SK-N-SH (cell line): ENCODE results near the gene LGR5. TPM values are rescaled to one million over a fixed set of nuclear protein-coding genes. Genes with fewer than 3 reads are reported as not detected.

Experiments
- CTCF ChIA-PET: fragments of 300-600, 350-600 bp; formaldehyde crosslinking; extraction: SDS; loops from one replicate; lab custom pipeline; 2021; lab: Yijun Ruan, JAX
- POLR2A ChIA-PET: fragments of 350-600 bp; sonication (Branson Sonifier 250); formaldehyde crosslinking; extraction: SDS; loops from one replicate; lab custom pipeline; 2020; ENCODE audit warnings: antibody characterized with exemption, inconsistent platforms; lab: Yijun Ruan, JAX
- DNase-seq: peaks from one replicate; pipeline ENCODE4 v3.0.0; 2012
- H2AFZ ChIP-seq: fragments of 200-600 bp; sonication (generic); 2 replicates; pipeline ENCODE4 v1.8.1; 2016; ENCODE audit warnings: antibody characterized with exemption, mild to moderate bottlenecking, low read depth
- H3F3A ChIP-seq: fragments of 200-600 bp; sonication (generic); replicated peaks from 2 replicates; pipeline ENCODE3; 2016; ENCODE audit warnings: antibody characterized with exemption, mild to moderate bottlenecking; ENCODE audit not compliant: insufficient read depth
- H3K27ac ChIP-seq, 2 experiments: fragments of 200-500 bp in 1 of 2; fragments of 200-600 bp in 1 of 2; sonication (Bioruptor generic) in 1 of 2; sonication (generic), shearing (Covaris generic) in 1 of 2; 2 replicates each; pipeline versions ENCODE4 v1.5.1 to v1.6.1; 2014 to 2016; ENCODE audit warnings: low read depth in 2 of 2, inconsistent platforms in 1 of 2, low read length in 1 of 2, mild to moderate bottlenecking in 1 of 2, mixed read lengths in 1 of 2
- H3K27me3 ChIP-seq: fragments of 200-600 bp; sonication (generic), shearing (Covaris generic); 2 replicates; pipeline ENCODE4 v1.6.1; 2016; ENCODE audit warnings: mixed run types; ENCODE audit not compliant: insufficient read depth
- H3K36me3 ChIP-seq, 2 experiments: fragments of 200-500 bp in 1 of 2; fragments of 200-600 bp in 1 of 2; sonication (Bioruptor generic) in 1 of 2; sonication (generic) in 1 of 2; replicated peaks in 1 of 2; 2 replicates each; pipeline versions ENCODE3 to v1.5.1; 2014 to 2016; ENCODE audit warnings: low read length in 1 of 2, mild to moderate bottlenecking in 1 of 2; ENCODE audit not compliant: insufficient read depth in 2 of 2, control insufficient read depth in 1 of 2
- H3K4me1 ChIP-seq, 2 experiments: fragments of 200-500 bp in 1 of 2; fragments of 200-600 bp in 1 of 2; sonication (Bioruptor generic) in 1 of 2; sonication (generic), shearing (Covaris generic) in 1 of 2; 2 replicates each; pipeline versions ENCODE4 v1.5.1 to v1.6.1; 2014 to 2016; ENCODE audit warnings: low read depth in 1 of 2, low read length in 1 of 2, mixed run types in 1 of 2; ENCODE audit not compliant: insufficient read depth in 2 of 2, control insufficient read depth in 1 of 2
- H3K4me2 ChIP-seq: fragments of 200-600 bp; sonication (generic), shearing (Covaris generic); 2 replicates; pipeline ENCODE4 v1.6.1; 2017; ENCODE audit warnings: mixed run types
- H3K4me3 ChIP-seq, 2 experiments: fragments of 200-500 bp in 1 of 2; fragments of 200-600 bp in 1 of 2; sonication (Bioruptor generic) in 1 of 2; sonication (generic), shearing (Covaris generic) in 1 of 2; 2 replicates each; pipeline versions ENCODE4 v1.5.1 to v1.8.1; 2014 to 2016; ENCODE audit warnings: low read depth in 2 of 2, inconsistent platforms in 1 of 2, low read length in 1 of 2, mild to moderate bottlenecking in 1 of 2, mixed read lengths in 1 of 2, moderate library complexity in 1 of 2
- H3K79me2 ChIP-seq: fragments of 200-600 bp; sonication (generic); 2 replicates; pipeline ENCODE4 v1.8.1; 2017; ENCODE audit warnings: mild to moderate bottlenecking; ENCODE audit not compliant: insufficient read depth
- H3K9ac ChIP-seq: fragments of 200-600 bp; sonication (generic); 2 replicates; pipeline ENCODE4 v1.6.1; 2017; ENCODE audit warnings: mixed run types
- H3K9me2 ChIP-seq: fragments of 200-600 bp; sonication (generic); 2 replicates; pipeline ENCODE4 v1.6.1; 2017; ENCODE audit warnings: mixed run types
- H3K9me3 ChIP-seq: fragments of 200-600 bp; sonication (generic); 2 replicates; pipeline ENCODE4 v1.6.1; 2017; ENCODE audit warnings: mixed run types, mild to moderate bottlenecking, moderate library complexity
- H4K20me1 ChIP-seq: fragments of 200-600 bp; sonication (generic); 2 replicates; pipeline ENCODE4 v1.6.1; 2017; ENCODE audit warnings: mild to moderate bottlenecking, mixed run types; ENCODE audit not compliant: insufficient read depth
- ELF1 ChIP-seq: IDR thresholded peaks from 2 replicates; pipeline ENCODE4 v1.4.0; 2012
- EZH2phosphoT487 ChIP-seq: fragments of 200-600 bp; sonication (generic); IDR thresholded peaks from 2 replicates; pipeline ENCODE4 v1.6.1; 2017; ENCODE audit warnings: low read depth, mixed run types, mild to moderate bottlenecking, antibody characterized with exemption, moderate library complexity, borderline replicate concordance
- FOXJ3 ChIP-seq: sonication (generic); formaldehyde crosslinking; IDR thresholded peaks from 2 replicates; pipeline ENCODE4 v1.5.1; 2020; ENCODE audit warnings: mild to moderate bottlenecking, missing genetic modification reagents
- FOXM1 ChIP-seq: IDR thresholded peaks from 2 replicates; pipeline ENCODE4 v1.4.0; 2012; ENCODE audit warnings: low read depth, mild to moderate bottlenecking
- JUND ChIP-seq: IDR thresholded peaks from 2 replicates; pipeline ENCODE4 v1.4.0; 2012
- MAX ChIP-seq: IDR thresholded peaks from 2 replicates; pipeline ENCODE4 v1.4.0; 2012; ENCODE audit warnings: low read depth
- MEF2A ChIP-seq: IDR thresholded peaks from 2 replicates; pipeline ENCODE4 v1.4.0; 2012; ENCODE audit warnings: low read depth, borderline replicate concordance
- MXI1 ChIP-seq: IDR thresholded peaks from 2 replicates; pipeline ENCODE4 v1.6.1; 2012; ENCODE audit warnings: mild to moderate bottlenecking, low read depth, low read length, improper control_type of control experiment
- NFIC ChIP-seq: IDR thresholded peaks from 2 replicates; pipeline ENCODE4 v1.4.0; 2012; ENCODE audit warnings: borderline replicate concordance
- NRF1 ChIP-seq: IDR thresholded peaks from 2 replicates; pipeline ENCODE4 v1.6.1; 2012; ENCODE audit warnings: low read depth, mild to moderate bottlenecking, low read length
- PBX3 ChIP-seq: IDR thresholded peaks from 2 replicates; pipeline ENCODE4; 2012
- POLR2AphosphoS5 ChIP-seq: IDR thresholded peaks from 2 replicates; pipeline ENCODE4 v1.6.1; 2012; ENCODE audit warnings: low read depth, low read length
- RCOR1 ChIP-seq: fragments of 150-350 bp; IDR thresholded peaks from 2 replicates; pipeline ENCODE4 v1.6.1; 2017; ENCODE audit warnings: antibody characterized with exemption, low read length
- RXRA ChIP-seq: IDR thresholded peaks from 2 replicates; pipeline ENCODE4 v1.4.0; 2012; ENCODE audit warnings: low read depth, mild to moderate bottlenecking, borderline replicate concordance
- TCF12 ChIP-seq: IDR thresholded peaks from 2 replicates; pipeline ENCODE4 v1.4.0; 2012
- TEAD4 ChIP-seq: IDR thresholded peaks from 2 replicates; pipeline ENCODE4 v1.4.0; 2012; ENCODE audit warnings: mild to moderate bottlenecking, borderline replicate concordance; ENCODE audit not compliant: insufficient read depth
- USF2 ChIP-seq: fragments of 150-350 bp; IDR thresholded peaks from 2 replicates; pipeline ENCODE4 v1.6.1; 2017; ENCODE audit warnings: antibody characterized with exemption, low read length, low read depth, borderline replicate concordance
- WGBS: methylation state at CpG from one replicate; pipeline ENCODE4 v1.1.6; 2017; ENCODE audit warnings: low lambda C conversion rate; 5-methylcytosine and 5-hydroxymethylcytosine counted together
- polyA plus RNA-seq, 3 experiments: library from polyadenylated mRNA; depleted of rRNA; stranded (reverse); fragments of >200 nt; gene quantifications; 2 replicates each; pipeline ENCODE4 v1.2.3, GENCODE V29; 2012
- TF ChIP-seq, protein P1 (sequence below): fragments of 150-350 bp; IDR thresholded peaks from 2 replicates; pipeline ENCODE4 v1.6.1; 2016; ENCODE audit warnings: mild to moderate bottlenecking, low read depth, low read length
- TF ChIP-seq, protein P2 (sequence below): IDR thresholded peaks from 2 replicates; pipeline ENCODE4 v1.6.1; 2012; ENCODE audit warnings: mild to moderate bottlenecking, low read depth, low read length, moderate library complexity
- TF ChIP-seq, protein P3 (sequence below): IDR thresholded peaks from 2 replicates; pipeline ENCODE4 v1.4.0; 2012; ENCODE audit warnings: low read depth, borderline replicate concordance
- TF ChIP-seq, protein P4 (sequence below): fragments of 200-600 bp; sonication (generic); IDR thresholded peaks from 2 replicates; pipeline ENCODE4 v1.6.1; 2017; ENCODE audit warnings: antibody characterized with exemption, mild to moderate bottlenecking, moderate library complexity

Gene LGR5
- polyA plus RNA-seq (2012; rRNA removed), result 1.4 and 5.6 TPM in 2 replicates
- polyA plus RNA-seq (2012; cell fraction: cytosol; rRNA removed), result 4.3 and 5.8 TPM in 2 replicates
- polyA plus RNA-seq (2012; cell fraction: nucleus; rRNA removed), result 6.3 and 6.5 TPM in 2 replicates

DNA sequence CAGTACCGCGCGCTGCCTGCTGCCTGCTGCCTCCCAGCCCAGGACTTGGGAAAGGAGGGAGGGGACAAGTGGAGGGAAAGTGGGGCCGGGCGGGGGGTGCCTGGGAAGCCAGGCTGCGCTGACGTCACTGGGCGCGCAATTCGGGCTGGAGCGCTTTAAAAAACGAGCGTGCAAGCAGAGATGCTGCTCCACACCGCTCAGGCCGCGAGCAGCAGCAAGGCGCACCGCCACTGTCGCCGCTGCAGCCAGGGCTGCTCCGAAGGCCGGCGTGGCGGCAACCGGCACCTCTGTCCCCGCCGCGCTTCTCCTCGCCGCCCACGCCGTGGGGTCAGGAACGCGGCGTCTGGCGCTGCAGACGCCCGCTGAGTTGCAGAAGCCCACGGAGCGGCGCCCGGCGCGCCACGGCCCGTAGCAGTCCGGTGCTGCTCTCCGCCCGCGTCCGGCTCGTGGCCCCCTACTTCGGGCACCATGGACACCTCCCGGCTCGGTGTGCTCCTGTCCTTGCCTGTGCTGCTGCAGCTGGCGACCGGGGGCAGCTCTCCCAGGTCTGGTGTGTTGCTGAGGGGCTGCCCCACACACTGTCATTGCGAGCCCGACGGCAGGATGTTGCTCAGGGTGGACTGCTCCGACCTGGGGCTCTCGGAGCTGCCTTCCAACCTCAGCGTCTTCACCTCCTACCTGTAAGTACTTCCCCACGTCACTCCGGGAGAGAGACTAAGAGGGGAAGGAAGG is at the start of gene LGR5:
Gene LGR5, plus strand, starts transcription at position 186 of the 732 bp plus-strand sequence. Its CDS starts 283 bp downstream, at position 469.
- H3K79me2 ChIP-seq, result no peaks in the 10 kb centered on the region
- CTCF ChIA-PET, result interaction anchor here (0.6 to 3.4 kb wide), 10 partner anchors 10 to 197 kb away, joined by 3 to 13 read pairs (median 4); no protein-coding TSS in a partner anchor
- WGBS, result 0% methylated on average over 6 of the region's 65 CpGs
- H3K36me3 ChIP-seq, result no peaks in the 10 kb centered on the region
- POLR2A ChIA-PET, result no interaction called here
- peak; percentile 91 for DNase-seq
- no peaks in the 10 kb centered on the region for H4K20me1 ChIP-seq
- peak within 1 kb of the TSS in 1 of 2 experiments; percentile 50; a peak in 1 of 4 replicates for H3K27ac ChIP-seq
- no peaks in the 10 kb centered on the region for H3F3A ChIP-seq
- H3K4me3 ChIP-seq, result peak within 1 kb of the TSS; percentile 57
- peak within 1 kb of the TSS; percentile 84 for H3K4me2 ChIP-seq
- peaks cover 30% of the 10 kb centered on the region for H3K27me3 ChIP-seq
- H3K9ac ChIP-seq, result no peak within 1 kb of the TSS
- TF ChIP-seq, protein P1, sequence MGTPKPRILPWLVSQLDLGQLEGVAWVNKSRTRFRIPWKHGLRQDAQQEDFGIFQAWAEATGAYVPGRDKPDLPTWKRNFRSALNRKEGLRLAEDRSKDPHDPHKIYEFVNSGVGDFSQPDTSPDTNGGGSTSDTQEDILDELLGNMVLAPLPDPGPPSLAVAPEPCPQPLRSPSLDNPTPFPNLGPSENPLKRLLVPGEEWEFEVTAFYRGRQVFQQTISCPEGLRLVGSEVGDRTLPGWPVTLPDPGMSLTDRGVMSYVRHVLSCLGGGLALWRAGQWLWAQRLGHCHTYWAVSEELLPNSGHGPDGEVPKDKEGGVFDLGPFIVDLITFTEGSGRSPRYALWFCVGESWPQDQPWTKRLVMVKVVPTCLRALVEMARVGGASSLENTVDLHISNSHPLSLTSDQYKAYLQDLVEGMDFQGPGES, result no peak
- TF ChIP-seq NFIC, result no peak
- TF ChIP-seq USF2, result no peak
- no peak for TF ChIP-seq NRF1
- TF ChIP-seq MXI1, result peak; percentile 96
- TF ChIP-seq FOXJ3 (CRISPR knock-in tag), result 0 out of 2 replicates have a peak, but pooled peaks have one; percentile 3
- no peak for TF ChIP-seq EZH2phosphoT487
- TF ChIP-seq JUND, result no peak
- TF ChIP-seq, protein P2, sequence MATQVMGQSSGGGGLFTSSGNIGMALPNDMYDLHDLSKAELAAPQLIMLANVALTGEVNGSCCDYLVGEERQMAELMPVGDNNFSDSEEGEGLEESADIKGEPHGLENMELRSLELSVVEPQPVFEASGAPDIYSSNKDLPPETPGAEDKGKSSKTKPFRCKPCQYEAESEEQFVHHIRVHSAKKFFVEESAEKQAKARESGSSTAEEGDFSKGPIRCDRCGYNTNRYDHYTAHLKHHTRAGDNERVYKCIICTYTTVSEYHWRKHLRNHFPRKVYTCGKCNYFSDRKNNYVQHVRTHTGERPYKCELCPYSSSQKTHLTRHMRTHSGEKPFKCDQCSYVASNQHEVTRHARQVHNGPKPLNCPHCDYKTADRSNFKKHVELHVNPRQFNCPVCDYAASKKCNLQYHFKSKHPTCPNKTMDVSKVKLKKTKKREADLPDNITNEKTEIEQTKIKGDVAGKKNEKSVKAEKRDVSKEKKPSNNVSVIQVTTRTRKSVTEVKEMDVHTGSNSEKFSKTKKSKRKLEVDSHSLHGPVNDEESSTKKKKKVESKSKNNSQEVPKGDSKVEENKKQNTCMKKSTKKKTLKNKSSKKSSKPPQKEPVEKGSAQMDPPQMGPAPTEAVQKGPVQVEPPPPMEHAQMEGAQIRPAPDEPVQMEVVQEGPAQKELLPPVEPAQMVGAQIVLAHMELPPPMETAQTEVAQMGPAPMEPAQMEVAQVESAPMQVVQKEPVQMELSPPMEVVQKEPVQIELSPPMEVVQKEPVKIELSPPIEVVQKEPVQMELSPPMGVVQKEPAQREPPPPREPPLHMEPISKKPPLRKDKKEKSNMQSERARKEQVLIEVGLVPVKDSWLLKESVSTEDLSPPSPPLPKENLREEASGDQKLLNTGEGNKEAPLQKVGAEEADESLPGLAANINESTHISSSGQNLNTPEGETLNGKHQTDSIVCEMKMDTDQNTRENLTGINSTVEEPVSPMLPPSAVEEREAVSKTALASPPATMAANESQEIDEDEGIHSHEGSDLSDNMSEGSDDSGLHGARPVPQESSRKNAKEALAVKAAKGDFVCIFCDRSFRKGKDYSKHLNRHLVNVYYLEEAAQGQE, result peak; percentile 76
- TF ChIP-seq PBX3, result no peak
- no peak for TF ChIP-seq RXRA
- no peak for TF ChIP-seq TEAD4
- TF ChIP-seq, protein P3, sequence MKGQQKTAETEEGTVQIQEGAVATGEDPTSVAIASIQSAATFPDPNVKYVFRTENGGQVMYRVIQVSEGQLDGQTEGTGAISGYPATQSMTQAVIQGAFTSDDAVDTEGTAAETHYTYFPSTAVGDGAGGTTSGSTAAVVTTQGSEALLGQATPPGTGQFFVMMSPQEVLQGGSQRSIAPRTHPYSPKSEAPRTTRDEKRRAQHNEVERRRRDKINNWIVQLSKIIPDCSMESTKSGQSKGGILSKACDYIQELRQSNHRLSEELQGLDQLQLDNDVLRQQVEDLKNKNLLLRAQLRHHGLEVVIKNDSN, result no peak
- no peak for TF ChIP-seq MEF2A
- TF ChIP-seq, protein P4, sequence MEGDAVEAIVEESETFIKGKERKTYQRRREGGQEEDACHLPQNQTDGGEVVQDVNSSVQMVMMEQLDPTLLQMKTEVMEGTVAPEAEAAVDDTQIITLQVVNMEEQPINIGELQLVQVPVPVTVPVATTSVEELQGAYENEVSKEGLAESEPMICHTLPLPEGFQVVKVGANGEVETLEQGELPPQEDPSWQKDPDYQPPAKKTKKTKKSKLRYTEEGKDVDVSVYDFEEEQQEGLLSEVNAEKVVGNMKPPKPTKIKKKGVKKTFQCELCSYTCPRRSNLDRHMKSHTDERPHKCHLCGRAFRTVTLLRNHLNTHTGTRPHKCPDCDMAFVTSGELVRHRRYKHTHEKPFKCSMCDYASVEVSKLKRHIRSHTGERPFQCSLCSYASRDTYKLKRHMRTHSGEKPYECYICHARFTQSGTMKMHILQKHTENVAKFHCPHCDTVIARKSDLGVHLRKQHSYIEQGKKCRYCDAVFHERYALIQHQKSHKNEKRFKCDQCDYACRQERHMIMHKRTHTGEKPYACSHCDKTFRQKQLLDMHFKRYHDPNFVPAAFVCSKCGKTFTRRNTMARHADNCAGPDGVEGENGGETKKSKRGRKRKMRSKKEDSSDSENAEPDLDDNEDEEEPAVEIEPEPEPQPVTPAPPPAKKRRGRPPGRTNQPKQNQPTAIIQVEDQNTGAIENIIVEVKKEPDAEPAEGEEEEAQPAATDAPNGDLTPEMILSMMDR, result no peak
- TF ChIP-seq POLR2AphosphoS5, result no peak
- TF ChIP-seq TCF12, result no peak
- TF ChIP-seq FOXM1, result no peak
- TF ChIP-seq MAX, result no peak
- TF ChIP-seq RCOR1, result no peak
- TF ChIP-seq ELF1, result no peak
- peaks cover 8 to 21% of the 10 kb centered on the region in 2 experiments; a peak in 3 of 4 replicates for H3K4me1 ChIP-seq
- H2AFZ ChIP-seq, result peak within 1 kb of the TSS; percentile 63
- no peaks in the 10 kb centered on the region for H3K9me3 ChIP-seq
- H3K9me2 ChIP-seq, result no peaks in the 10 kb centered on the region
